Hepatic stellate cell (primary cell): ENCODE results near the gene ARHGAP1.
"Not testable (repeated sequence)": the region's sequence is repeated elsewhere in the genome, so short reads cannot be mapped to it uniquely, and the experiment has no call there.

Experiments
- DNase-seq: peaks from one replicate; pipeline ENCODE4 v3.0.0; 2011; ENCODE audit warnings: low spot score

ARHGAP1 gene

DNA sequence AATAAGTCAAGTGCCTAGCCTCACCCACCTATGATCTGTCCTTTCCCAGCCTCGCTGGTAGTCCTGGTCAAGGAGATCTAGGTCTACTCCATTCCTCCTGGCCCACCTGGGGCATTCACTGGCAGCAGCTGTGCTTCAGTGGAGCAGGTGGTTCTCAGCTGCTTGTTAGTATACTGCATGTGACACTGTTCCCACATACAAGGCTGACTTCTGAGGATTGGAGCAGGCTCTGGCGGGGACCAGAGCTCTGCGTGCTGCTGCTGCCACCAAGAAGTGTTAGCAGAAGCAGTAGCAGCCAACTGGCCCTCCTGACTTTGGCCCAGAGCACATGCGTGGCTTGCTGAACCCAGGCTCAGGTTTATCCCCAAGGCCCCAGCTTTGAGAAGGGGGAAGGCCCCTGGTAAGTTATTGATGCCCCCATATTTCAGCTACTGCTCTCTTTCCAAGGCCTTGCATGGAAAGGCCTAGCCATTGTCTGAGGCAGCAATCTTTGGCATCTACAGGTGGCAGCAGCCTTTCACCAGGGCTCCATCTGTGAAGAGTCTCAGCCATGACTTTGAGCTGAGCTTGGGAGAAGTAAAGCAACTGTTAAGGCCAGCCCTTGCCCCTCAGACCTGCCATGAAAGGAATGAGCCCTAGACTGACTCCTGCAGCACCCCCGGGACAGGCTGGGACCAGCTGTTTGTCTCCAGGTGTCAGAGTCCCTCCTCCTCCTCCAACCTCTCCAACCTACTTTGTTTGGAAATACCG is 26.5 kb downstream of the ARHGAP1 start:
- no peak for DNase-seq

DNA sequence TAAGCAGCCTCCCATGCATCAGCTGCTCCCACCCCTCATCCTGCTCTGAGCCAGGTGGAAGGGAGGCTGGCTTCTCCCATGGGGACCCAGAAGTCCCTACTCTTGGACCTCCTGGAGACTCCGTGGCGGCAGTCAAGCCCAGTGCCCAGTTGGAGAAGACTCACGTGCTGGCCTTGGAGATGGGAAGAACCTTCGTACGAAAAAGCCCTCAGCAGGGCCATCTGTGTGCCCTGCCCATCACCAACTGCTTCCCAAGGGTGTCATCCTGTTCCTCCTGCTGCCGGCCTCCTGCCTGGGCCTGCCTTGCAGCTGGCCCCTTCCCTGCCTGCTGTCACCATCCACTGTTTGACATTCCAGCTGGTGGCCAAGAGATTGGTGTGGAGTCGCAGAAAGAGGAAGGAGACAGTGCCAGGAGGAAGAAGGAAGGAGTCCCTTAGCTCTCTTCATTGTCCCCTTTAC is 28.0 kb downstream of the ARHGAP1 start:
- DNase-seq, result no peak

DNA sequence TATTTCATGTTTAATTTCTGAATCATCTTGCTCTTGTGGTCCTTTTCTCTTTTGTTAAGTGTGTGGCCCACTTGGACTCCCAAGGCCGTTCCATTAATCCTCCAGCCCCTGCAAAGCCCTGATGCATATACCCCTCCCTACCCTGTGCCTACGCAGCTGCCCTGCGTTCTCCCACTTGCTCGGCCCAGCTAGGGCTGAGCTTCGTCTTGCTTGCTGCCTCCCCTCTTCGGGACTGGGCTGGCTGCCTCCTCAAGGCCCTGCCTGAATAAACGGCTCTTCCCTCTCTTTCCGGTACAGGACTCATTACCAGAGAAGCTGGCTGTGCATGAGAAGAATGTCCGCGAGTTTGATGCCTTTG is 28.5 kb downstream of the ARHGAP1 start:
- DNase-seq, result no peak

DNA sequence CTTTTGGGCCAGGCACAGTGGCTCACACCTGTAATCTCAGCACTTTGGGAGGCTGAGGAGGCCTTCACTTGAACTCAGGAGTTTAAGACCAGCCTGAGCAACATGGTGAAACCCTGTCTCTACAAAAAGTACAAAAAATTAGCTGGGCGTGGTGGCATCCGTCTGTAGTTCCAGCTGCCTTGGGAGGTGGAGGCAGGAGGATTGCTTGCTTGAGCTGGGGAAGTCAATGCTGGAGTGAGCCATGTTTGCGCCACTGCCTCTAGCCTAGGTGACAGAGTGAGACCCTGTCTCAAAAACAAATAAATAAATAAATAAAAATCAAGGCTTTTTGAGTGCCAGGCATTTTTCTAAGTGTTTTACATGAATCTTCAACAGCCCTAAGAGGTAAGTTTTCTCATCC is 29.9 kb downstream of the ARHGAP1 start:
- not testable (repeated sequence) for DNase-seq

DNA sequence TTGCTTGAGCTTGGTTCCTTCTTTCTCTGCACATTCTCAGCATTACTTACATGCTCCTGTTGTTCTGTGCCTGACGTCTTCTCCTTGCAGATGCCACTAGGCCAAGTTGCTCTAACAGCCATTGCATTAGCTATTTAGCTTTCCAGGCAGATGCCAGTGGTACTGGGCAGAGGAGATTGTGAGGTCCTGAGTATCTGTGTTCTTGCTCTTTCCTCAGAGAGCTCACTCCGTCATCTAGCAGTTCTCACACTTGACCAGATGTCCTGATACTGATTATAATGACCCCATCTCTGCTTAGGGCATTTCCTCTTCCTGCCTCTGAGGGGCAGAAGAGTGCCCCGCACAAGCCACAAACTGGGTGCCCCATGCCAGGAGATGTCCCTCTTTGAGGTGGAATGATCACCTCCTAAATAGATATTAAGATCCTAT is 30.7 kb downstream of the ARHGAP1 start:
- no peak for DNase-seq

DNA sequence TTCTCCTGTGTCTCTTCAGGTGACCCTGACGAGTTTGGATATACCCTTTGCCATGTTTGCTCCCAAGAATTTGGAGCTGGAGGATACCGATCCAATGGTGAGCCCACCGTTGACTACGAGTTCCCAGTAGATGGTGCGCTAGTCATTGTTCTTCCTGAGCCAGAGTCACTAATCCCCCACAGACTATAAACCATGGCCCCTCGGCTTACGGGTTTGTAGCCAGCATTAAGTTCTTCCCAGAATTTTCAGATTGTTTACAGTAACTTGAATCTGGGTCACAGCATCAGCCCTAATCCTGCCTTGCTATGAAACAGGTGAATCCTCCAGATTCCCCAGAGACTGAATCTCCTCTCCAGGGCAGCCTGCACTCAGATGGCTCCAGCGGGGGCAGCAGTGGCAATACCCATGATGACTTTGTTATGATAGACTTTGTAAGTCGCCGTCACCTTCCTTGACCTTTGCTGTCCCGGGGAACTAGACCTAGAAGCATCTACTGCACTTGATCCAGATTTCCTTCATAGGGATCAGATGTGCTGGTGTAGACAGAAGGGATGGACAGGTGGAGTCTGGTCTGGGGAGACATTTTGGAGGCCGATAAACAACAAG is 31.8 kb downstream of the ARHGAP1 start:
- DNase-seq, result no peak

DNA sequence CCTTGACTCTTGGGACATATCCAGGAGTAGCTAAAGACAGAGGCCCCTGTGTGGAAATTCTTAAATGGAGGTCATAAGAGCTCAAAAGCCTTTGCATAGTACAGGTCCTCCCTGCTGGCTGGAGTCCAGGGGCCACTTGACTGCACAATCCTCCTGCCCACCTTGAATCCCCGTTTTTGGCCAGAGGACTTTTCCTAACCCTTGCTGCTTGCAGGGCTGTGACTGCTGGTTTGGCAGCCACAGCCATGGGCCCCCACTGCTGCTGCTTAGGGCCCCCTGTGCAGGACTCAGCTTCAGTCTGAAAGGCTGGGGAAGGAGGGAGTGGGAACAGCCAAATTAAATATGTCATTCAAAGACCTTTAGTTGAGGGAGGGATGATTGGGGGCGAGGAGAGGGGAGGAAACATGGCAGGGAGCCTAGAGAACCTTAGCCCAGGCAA is 33.4 kb downstream of the ARHGAP1 start:
- no peak for DNase-seq

DNA sequence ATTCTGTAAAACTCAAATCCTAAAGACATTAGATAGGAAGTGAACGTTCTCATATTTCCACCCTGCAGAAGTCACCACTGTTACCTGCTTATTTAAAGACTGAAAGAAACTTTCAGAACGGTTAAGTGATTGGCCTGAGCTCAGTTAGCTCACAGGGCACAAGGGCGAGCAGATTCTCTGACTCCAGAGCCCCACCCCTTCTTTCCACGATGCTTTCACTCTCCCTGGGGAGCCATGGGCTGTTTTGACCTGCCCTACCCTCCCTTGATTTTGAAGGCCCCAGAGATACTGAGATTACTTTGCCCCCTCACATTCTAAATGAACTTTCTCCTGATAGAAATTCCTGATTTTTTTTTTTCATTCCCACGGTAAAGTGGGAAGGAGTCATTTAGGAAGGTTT is 33.9 kb downstream of the ARHGAP1 start:
- no peak for DNase-seq

DNA sequence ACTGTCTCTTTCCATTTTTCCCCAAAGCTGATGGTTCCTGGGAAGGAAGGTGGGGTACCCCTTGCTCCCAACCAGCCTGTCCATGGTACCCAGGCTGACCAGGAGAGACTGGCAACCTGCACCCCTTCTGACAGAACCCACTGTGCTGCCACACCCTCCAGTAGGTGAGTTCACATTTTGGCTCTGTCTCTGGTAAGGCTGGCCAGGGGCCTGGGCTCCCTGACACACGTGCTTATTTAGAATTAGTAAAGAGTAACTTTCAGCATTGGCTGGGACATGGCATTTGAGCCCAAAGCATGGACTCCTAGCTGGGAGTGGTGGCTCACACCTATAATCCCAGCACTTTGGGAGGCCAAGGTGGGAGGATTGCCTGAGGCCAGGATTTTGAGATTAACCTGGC is 35.1 kb downstream of the ARHGAP1 start:
- no peak for DNase-seq

DNA sequence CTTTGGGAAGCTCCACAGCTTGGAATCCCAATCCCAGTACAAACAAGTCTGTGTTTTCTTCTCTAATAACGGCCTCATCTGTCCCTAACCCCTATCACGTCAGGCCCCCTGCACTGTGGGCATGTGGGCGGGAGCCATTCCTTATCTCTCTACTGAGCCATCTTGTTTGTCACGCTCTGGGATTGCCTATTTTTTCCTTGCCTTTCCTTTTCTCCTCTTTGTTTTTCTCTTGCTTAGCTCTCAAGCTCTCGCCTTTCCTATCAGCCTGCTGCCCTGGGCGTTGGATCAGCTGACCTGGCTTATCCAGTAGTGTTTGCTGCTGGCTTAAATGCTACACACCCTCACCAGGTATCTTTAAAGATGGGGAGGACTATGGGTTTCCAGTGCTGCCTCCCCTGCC is 35.8 kb downstream of the ARHGAP1 start:
- DNase-seq, result no peak

DNA sequence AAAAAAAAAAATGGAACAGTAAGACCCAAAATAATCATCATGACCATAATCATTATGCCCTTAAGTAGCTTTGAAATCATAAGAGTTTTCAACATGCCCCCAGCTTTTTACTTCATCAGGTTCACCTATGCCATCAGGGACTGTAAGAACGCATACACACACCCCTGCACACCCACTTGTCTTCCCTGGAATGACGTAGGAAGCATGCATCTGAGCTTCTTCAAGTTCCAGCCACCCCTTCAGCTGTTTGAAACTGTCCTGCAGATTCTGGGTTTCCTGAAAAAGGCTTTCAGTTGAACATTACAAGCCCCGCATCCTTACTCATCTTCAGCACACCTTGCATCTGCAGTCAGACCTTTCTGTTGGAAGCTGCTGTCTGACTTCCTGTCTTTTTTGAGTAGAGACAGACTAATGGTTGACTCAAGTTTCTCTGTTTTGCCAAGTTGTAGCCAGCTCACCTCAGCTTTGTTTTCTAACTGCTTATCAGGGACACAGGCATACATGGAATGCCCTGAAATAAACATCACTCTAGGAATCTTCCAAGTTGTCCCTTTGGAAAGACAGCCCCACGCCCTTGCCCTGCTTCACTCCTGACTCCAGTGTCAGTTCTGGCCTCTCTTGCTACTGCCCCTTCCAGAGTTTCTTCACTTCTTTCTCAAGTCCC is 37.0 kb downstream of the ARHGAP1 start:
- DNase-seq, result no peak

DNA sequence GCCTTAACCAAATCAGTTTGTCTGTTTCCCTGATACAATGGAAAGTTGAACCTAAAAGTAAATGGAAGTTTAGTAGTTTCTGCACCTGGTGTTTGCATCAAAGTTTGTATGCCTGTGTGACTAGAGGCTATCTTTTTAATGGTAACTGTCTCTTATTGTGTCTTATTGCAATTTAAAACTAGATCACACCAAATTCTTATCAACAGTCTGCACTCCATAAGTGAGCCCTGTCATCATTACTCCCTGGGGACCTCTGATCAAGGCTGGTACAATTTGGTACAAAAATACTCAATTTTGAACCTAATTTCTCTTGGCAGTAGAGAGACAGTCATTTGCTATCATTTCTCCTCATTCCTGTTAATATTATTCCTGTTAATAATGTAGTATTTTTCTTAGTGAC is 38.1 kb downstream of the ARHGAP1 start:
- DNase-seq, result no peak

DNA sequence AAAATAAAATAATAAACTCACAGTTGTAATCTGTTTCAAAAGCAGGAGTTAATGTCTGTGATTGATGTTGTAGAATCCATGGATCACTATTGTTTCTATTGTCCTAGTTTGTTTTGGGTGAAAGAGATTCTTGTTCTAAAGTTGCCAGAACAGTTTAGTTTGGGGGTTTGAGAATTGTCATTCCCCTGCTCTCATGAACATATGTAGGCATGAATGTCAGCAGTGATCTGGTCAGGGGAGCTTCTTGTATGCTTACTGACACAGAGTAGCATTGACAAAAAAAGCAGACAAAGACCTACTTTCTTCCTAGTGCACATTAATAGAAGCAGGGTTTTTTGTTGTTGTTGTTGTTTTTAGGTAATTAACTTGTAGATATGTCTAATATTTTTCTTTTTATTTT is 38.6 kb downstream of the ARHGAP1 start:
- DNase-seq, result no peak

DNA sequence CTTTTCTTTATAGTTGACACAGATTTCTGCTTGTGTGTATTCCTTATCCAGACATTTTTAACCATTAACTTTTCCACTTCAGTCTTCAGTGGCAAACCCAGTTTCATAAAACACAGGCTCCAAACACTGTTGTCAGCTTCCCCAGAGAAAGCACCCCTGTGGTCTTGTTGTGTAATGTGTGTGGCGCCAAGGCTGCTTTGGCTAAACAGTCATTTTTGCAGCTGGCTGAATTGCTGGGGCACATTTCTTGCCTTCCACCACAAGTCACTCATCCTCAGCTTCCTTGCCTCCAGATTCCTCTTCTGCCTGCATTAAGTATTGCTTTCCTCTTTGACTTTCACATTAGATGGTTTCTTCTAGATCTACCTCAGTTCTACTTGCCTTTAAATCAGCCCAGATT is 40.5 kb downstream of the ARHGAP1 start:
- DNase-seq, result no peak

DNA sequence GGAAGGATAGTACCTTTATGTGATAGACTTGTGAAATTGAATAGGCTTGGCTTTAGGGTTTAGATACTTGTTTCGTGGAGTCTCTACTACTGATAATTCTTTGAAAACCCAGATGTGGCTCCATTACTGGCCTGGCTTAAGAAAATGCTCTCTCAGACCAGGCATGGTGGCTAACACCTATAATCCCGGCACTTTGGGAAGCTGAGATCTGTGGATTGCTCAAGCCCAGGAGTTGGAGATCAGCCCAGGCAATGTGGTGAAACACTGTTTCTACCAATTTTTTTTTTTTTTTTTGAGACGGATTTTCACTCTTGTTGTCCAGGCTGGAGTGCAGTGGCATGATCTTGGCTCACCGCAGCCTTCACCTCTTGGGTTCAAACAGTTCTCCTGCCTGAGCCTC is 42.2 kb downstream of the ARHGAP1 start:
- no peak for DNase-seq

DNA sequence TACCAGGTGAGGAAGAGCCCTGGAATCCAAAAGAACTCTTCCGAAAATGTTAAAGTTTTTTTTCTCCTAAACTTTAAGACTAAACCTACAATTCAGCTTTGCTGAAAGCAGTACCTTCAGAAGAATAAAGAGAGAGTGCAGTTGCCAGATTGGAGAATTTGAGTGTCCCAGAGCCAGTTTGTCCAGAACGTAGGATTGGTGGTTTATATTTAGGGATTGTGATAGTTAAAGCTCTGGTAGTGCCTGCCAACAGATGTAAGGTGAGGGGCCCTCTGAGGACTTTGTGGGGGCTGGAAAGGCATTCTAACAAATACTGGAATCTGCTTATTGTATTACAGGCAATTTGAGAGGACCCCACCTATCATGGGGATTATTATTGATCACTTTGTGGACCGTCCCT is 43.2 kb downstream of the ARHGAP1 start:
- no peak for DNase-seq

DNA sequence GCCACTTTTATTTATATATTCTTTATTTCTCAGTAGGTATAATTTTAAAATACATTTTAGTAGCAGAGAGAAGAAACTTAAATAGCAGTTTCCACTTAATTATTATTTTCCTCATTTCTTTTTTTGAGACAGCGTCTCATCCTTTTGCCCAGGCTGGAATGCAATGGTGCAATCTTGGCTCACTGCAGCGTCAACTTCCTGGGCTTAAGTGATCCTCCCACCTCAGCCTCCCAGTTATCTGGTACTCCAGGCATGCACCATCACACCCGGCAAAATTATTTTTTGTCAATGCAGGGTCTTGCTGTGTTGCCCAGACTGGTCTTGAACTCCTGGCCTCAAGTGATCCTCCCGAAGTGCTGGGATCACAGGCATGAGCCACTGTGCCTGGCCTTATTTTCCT is 44.8 kb downstream of the ARHGAP1 start:
- no peak for DNase-seq

DNA sequence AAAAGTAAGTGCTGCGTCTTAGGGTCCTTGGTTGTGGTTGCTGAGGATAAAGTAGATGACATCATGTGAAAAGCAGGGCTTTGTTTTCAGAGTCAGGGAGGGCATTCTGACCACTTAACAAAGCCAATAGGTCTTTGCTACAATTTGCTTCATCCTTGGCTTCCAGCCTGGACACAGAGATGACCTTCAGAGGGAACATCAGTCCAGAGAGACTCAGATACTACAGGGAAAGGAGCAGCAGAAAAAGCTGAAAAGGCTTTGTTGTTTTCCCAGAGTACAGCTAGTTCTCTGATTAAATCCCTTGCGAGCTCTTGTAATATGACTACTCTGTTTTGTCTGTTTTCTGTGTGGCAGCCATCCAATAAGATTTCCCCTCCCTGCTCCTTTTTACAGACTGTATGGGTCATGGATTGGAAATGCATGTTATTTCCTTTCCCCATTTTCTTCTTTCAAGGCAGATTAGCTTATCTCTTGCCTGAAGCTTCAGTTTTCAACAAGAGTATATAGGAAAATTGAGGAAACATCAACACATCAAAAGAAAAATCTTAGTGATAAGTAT is 51.2 kb downstream of the ARHGAP1 start:
- peak; percentile 81 for DNase-seq

DNA sequence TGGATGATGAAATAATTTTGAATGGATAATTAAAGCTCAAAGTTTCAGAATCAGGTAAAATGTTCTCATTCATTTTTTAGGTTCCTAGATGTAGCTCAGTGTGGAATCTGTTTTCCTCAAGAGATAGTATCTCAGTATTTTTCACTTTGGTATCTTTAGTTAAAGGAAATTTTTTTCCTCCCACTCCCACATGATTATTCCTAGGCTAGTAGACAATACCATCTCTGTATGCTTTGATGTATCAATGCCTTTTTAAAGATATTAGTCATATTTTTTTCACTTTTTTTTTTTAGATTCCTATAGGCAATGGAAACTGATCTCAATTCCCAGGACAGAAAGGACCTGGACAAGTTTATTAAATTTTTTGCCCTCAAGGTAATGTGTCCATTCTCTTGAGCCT is 56.4 kb downstream of the ARHGAP1 start:
- no peak for DNase-seq

DNA sequence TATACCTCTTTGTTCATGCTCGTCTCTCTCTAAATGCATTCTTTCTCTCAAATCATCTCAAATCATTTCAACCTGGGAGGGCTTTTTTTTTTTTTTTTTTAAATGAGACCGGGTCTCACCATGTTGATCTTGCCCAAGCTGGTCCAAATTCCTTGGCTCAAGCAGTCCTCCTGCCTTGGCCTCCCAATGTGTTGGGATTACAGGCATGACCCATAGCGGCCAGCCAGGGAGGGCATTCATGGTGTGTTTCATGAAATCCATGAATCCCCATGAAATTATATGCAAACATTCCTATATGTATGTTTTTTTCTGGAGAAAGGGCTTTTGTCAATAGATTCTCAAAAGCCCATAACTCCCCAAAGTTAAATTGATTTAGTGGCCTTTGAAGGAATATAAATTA is 56.9 kb downstream of the ARHGAP1 start:
- no peak for DNase-seq

DNA sequence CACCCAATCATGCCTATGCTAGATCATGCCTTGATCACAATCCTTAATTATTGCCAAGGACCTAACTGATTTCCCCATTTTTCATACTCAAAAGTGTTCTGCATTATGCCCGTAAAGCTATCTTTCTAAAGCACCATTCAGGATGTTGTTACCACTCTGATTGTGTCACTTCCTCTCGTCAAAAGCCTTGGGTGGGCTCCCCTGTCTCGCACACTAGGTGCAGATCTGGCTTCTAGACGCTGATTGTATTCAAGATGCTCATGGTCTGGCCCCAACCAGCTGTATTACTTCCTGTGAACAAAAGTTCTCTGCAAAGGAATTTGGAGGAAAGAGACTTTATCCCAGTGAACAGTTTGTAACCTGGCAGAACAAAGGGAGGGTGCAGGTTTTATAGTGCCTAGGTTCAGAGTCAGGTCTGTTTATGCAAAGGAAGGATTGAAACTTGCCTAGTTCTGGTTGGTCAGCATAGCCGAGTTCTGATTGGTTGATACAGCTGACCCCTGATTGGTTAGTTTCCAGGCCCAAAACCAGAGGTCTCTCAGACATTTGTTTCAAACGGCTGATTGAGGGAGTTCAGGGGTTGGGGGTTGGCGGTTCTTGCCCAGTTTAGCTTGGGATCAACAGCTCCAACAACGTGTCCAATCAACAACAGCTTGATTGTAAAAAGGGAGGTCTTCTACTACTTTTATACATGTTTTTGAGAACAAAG is 57.6 kb downstream of the ARHGAP1 start:
- no peak for DNase-seq

DNA sequence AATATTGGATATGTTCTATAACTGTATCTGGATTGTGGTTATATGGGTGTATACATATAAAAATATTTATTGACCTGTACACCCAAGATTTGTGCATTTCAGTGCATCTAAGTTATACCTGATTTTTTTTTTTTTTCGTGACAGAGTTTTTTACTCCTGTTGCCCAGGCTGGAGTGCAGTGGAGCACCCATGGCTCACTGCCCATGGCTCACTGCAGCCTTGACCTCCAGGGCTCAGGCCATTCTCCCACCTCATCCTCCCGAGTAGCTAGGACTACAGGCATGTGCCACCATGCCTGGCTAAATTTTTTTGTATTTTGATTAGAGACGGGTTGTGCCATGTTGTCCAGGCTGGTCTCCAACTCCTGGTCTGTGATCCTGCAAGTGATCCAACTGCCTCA is 58.8 kb downstream of the ARHGAP1 start:
- no peak for DNase-seq
